Suprapubic skin (tissue), 3 donors: ENCODE measurements around the gene RPS4Y1.

ENCODE experiments used
- EP300 ChIP-seq: sonication (generic); formaldehyde crosslinking; IDR thresholded peaks from one replicate; pipeline ENCODE4 v1.6.1; 2017; ENCODE audit warnings: antibody characterized with exemption
- POLR2A ChIP-seq, 2 donors: fragments of 450-650 bp; IDR thresholded peaks; one replicate each; pipeline ENCODE4 v1.6.1; 2017; ENCODE audit warnings: antibody characterized with exemption in 2 of 2, mild to moderate bottlenecking in 2 of 2, moderate library complexity in 2 of 2
- TF ChIP-seq, protein P1 (sequence below), 2 donors: fragments of 200-600 bp in 1 of 2; fragments of 450-650 bp in 1 of 2; sonication (generic) in 1 of 2; IDR thresholded peaks; one replicate each; pipeline ENCODE4 v1.5.1; 2016 to 2019; ENCODE audit warnings: antibody characterized with exemption in 2 of 2, mild to moderate bottlenecking in 1 of 2, moderate library complexity in 1 of 2

DNA sequence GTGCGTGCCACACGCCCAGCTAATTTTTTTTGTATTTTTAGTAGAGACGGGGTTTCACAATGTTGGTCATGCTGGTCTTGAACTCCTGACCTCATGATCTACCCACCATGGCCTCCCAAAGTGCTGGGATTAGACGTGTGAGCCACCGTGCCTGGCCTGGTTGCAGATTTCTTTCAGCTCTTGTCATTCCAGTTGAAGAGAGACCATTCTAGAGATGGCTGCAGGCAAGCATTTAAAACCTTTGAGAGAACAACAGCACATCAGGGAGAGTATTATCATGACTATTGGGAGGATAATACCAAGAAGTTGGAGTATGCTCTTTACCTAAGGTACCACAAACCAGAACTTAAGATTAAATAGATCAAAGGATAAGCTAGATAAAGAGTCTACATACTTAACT, 12.9 kb upstream of the RPS4Y1 start:
- no peak for TF ChIP-seq POLR2A (IDR thresholded peaks at IDR 0.05)
- TF ChIP-seq, protein P1, sequence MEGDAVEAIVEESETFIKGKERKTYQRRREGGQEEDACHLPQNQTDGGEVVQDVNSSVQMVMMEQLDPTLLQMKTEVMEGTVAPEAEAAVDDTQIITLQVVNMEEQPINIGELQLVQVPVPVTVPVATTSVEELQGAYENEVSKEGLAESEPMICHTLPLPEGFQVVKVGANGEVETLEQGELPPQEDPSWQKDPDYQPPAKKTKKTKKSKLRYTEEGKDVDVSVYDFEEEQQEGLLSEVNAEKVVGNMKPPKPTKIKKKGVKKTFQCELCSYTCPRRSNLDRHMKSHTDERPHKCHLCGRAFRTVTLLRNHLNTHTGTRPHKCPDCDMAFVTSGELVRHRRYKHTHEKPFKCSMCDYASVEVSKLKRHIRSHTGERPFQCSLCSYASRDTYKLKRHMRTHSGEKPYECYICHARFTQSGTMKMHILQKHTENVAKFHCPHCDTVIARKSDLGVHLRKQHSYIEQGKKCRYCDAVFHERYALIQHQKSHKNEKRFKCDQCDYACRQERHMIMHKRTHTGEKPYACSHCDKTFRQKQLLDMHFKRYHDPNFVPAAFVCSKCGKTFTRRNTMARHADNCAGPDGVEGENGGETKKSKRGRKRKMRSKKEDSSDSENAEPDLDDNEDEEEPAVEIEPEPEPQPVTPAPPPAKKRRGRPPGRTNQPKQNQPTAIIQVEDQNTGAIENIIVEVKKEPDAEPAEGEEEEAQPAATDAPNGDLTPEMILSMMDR (IDR thresholded peaks at IDR 0.05): no peak
- TF ChIP-seq EP300: no peak
